Colonic mucosa (tissue), 4 donors: Measurements from ENCODE around the gene RNF215. TPM values are rescaled to one million over a fixed set of nuclear protein-coding genes. Genes with fewer than 3 reads are reported as not detected.

Experiments
- DNase-seq: peaks from one replicate; pipeline ENCODE4 v3.0.0-alpha.2; 2020
- H3K27ac ChIP-seq: fragments of 200-600 bp; one replicate; pipeline ENCODE4 v1.8.0; 2021
- H3K27me3 ChIP-seq: fragments of 200-600 bp; one replicate; pipeline ENCODE4 v1.8.0; 2021
- H3K36me3 ChIP-seq: fragments of 200-600 bp; one replicate; pipeline ENCODE4 v1.8.0; 2021
- H3K4me1 ChIP-seq: fragments of 200-600 bp; one replicate; pipeline ENCODE4 v1.8.0; 2021; ENCODE audit warnings: mild to moderate bottlenecking
- H3K4me3 ChIP-seq: fragments of 200-600 bp; one replicate; pipeline ENCODE4 v1.8.0; 2021
- H3K9ac ChIP-seq, 2 donors: one replicate each; pipeline ENCODE4 v1.7.0; 2013; ENCODE audit warnings: control low read depth in 2 of 2, low read depth in 2 of 2, low read length in 2 of 2
- H3K9me3 ChIP-seq: fragments of 200-600 bp; one replicate; pipeline ENCODE4 v1.8.0; 2021
- intact Hi-C: fragments of 100-400 bp; cut with DNase I; formaldehyde crosslinking; loops from one replicate; pipeline ENCODE4 v1.14.1; 2022
- total RNA-seq, 2 donors: library from RNA; stranded (reverse); fragmentation: NEBNext Ultra II Directional in 1 of 2; extraction: Animal tissue kit (Norgen Biotek cat#: 25700) in 1 of 2; gene quantifications; one replicate each; pipeline ENCODE4 v1.2.1, GENCODE V29; 2021
- TF ChIP-seq, protein P1 (sequence below): fragments of 200-600 bp; IDR thresholded peaks from one replicate; pipeline ENCODE4 v1.8.0; 2022; ENCODE audit warnings: antibody characterized with exemption, mild to moderate bottlenecking
- donor health status: healthy.
- donor health status: DM: no; HTN: no; CAD: no.
- donor health status: DM: no; HTN: no; CAD: no.

Gene RNF215
- total RNA-seq, 2 donors from 2014 or later: 5.8 to 9.4 TPM

DNA sequence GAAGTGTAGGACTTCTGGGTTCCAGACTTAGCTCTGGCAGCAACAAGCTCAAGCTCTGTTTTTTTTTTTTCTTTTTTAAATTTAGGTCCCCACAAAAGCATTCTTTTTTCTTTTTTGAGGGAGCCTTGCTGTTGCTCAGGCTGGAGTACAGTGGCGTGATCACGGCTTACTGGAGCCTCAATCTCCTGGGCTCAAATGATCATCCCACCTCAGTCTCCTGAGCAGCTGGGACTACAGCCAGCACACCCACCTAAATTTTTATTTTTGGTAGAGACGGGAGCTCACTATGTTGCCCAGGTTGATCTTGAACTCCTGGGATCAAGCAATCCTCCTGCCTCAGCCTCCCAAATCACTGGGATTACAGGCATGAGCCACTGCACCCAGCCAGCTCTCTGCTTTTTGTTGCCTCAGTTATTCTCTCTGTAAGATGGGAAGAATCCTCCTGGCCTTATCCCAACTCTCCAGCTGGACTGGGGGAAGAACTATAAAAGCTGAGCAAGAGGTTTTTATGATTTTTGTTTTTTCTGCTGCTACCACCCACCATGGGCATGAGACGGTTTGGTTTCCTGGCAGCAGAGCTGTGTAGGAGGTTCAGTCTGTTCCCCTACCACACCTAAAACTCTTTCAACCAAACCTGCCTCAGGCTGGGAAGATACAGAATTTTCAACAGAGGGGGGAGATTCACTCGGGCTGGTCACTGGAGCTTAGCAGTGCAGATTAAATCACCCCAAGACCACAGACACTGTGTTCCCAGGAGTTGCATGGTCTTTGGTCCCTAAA, 26.7 kb upstream of the RNF215 start:
- H3K9ac ChIP-seq: no peak overlapping the region
- H3K4me1 ChIP-seq: no peaks in the 10 kb centered on the region
- no peak overlapping the region for H3K27ac ChIP-seq
- TF ChIP-seq, protein P1, sequence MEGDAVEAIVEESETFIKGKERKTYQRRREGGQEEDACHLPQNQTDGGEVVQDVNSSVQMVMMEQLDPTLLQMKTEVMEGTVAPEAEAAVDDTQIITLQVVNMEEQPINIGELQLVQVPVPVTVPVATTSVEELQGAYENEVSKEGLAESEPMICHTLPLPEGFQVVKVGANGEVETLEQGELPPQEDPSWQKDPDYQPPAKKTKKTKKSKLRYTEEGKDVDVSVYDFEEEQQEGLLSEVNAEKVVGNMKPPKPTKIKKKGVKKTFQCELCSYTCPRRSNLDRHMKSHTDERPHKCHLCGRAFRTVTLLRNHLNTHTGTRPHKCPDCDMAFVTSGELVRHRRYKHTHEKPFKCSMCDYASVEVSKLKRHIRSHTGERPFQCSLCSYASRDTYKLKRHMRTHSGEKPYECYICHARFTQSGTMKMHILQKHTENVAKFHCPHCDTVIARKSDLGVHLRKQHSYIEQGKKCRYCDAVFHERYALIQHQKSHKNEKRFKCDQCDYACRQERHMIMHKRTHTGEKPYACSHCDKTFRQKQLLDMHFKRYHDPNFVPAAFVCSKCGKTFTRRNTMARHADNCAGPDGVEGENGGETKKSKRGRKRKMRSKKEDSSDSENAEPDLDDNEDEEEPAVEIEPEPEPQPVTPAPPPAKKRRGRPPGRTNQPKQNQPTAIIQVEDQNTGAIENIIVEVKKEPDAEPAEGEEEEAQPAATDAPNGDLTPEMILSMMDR: no peak
- H3K36me3 ChIP-seq: no peaks in the 10 kb centered on the region
- no peak for DNase-seq
- H3K9me3 ChIP-seq: no peaks in the 10 kb centered on the region
- intact Hi-C loops: no loop called here
- no peaks in the 10 kb centered on the region for H3K27me3 ChIP-seq
- H3K4me3 ChIP-seq: no peak overlapping the region

DNA sequence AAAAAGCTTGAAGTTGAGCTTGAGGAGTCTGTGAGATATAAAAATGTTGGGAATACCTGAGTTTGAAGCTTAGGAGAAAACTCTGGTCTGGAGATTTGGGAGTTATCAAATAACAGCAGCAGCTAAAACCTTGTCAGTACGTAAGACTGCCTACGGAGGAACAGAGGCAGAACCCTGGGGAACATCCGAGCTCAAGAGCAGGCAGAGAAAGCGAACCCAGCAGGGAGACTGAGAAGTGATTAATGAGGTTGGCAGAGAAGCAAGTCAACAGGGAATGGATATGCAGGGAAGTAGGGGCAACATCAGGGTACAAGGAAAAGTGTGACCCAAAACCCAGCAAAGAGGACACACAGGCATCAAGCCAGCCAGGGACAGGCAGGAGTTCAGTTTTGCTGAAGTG, 25.8 kb upstream of the RNF215 start:
- intact Hi-C loops: no loop called here
- TF ChIP-seq, protein P1: no peak
- no peak overlapping the region for H3K9ac ChIP-seq
- no peak overlapping the region for H3K27ac ChIP-seq
- no peaks in the 10 kb centered on the region for H3K4me1 ChIP-seq
- no peak overlapping the region for H3K4me3 ChIP-seq
- no peak for DNase-seq
- no peaks in the 10 kb centered on the region for H3K36me3 ChIP-seq
- H3K9me3 ChIP-seq: no peaks in the 10 kb centered on the region
- no peaks in the 10 kb centered on the region for H3K27me3 ChIP-seq

DNA sequence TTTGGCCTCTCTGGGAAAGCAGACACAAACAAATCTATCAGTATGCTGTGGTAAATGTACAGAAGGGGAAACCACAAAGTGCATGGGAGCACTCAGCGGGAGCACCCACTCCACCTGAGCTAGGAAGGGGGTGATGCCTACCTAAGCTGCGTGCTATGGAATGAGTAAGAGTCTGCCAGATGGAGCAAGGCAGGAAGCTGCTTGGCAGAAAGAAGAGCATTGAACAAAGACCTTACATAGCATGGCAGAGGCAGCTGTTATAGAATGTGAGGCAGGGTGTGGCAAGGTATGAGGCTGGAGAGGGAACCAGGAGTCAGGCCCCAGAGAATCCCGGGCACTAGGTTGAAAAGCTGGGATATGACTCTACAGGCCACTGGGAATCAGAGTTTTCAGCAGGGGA, 24.6 kb upstream of the RNF215 start:
- H3K36me3 ChIP-seq: no peaks in the 10 kb centered on the region
- no peak overlapping the region for H3K9ac ChIP-seq
- H3K4me3 ChIP-seq: no peak overlapping the region
- TF ChIP-seq, protein P1: no peak
- H3K27me3 ChIP-seq: no peaks in the 10 kb centered on the region
- H3K27ac ChIP-seq: no peak overlapping the region
- intact Hi-C loops: no loop called here
- DNase-seq: no peak
- H3K4me1 ChIP-seq: no peaks in the 10 kb centered on the region
- H3K9me3 ChIP-seq: no peaks in the 10 kb centered on the region

DNA sequence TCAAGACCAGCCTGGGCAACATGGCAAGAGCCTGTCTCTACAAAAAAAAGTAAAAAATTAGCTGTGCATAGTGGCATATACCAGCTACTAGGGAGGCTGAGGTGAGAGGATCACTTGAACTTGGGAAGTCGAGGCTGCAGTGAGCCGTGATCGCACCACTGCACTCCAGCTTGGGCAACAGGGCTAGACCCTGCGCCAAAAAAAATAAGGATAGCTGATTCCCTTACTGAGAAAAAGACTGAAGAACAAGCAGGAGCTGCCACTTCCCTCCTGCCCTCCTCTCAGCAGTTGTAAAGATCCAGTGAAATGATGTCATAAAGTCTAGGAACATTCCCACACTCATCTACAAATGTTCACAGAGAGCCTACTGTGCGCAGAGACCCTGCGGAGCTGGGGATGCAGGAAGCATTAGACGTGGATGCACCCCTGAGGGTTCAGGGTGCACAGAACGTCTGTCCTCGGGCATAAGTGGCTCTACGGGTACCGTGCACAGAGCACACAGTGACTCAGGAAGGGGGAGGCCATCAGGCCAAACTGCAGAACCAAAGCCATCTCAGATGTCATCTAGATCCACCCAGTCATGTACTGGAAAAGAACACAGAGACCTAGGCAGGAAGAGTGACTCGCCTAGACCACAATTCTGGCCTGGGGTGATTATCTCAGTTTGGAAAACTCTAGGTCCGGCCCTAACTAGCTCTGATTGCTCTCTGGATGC, 21.3 kb upstream of the RNF215 start:
- no peak overlapping the region for H3K9ac ChIP-seq
- no peaks in the 10 kb centered on the region for H3K36me3 ChIP-seq
- no peaks in the 10 kb centered on the region for H3K27me3 ChIP-seq
- no peak for DNase-seq
- no peaks in the 10 kb centered on the region for H3K4me1 ChIP-seq
- no peak overlapping the region for H3K27ac ChIP-seq
- intact Hi-C loops: no loop called here
- H3K4me3 ChIP-seq: no peak overlapping the region
- TF ChIP-seq, protein P1: no peak
- no peaks in the 10 kb centered on the region for H3K9me3 ChIP-seq

DNA sequence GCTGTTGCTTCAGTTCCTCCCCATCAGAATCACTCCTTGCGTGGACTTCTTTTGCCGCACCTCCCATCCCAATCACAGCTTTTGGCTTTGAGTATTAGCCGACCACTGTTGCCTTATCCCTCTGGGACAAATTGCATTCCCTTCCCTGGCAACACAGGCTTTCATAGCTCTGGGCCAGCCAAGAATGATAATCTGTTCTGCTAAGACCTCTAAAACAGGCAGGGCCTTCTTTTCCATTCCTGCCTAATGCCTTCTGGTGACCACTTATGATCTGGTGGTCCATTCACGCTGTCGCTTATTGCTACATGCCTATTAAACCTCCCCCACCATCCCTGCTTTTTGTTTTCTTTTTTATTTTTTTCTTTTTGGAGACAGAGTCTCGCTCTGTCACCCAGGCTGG, 19.2 kb upstream of the RNF215 start:
- no peak for DNase-seq
- Histone ChIP-seq H3K9ac (no peak overlapping the region), H3K27ac (no peak overlapping the region), H3K27me3 (no peaks in the 10 kb centered on the region), H3K4me3 (no peak overlapping the region), H3K9me3 (no peaks in the 10 kb centered on the region), H3K36me3 (no peaks in the 10 kb centered on the region), H3K4me1 (no peaks in the 10 kb centered on the region)
- TF ChIP-seq, protein P1: no peak
- intact Hi-C loops: no loop called here
